Measurements from ENCODE around the gene SGMS1.
"Not testable (repeated sequence)": the region's sequence is repeated elsewhere in the genome, so short reads cannot be mapped to it uniquely, and the experiment has no call there.

The SGMS1 gene

GRCh38 chr10:50286996-50287803 is 336.6 kb downstream of the SGMS1 start:
- DNase-seq = no peak

GRCh38 chr10:50286517-50286916 is 337.2 kb downstream of the SGMS1 start:
- no peak for DNase-seq

- no peak for DNase-seq
Measured at GRCh38 chr10:50281967-50282522, 341.7 kb downstream of the SGMS1 start.

GRCh38 chr10:50281210-50281966 is 342.4 kb downstream of the SGMS1 start:
- no peak for DNase-seq

DNA sequence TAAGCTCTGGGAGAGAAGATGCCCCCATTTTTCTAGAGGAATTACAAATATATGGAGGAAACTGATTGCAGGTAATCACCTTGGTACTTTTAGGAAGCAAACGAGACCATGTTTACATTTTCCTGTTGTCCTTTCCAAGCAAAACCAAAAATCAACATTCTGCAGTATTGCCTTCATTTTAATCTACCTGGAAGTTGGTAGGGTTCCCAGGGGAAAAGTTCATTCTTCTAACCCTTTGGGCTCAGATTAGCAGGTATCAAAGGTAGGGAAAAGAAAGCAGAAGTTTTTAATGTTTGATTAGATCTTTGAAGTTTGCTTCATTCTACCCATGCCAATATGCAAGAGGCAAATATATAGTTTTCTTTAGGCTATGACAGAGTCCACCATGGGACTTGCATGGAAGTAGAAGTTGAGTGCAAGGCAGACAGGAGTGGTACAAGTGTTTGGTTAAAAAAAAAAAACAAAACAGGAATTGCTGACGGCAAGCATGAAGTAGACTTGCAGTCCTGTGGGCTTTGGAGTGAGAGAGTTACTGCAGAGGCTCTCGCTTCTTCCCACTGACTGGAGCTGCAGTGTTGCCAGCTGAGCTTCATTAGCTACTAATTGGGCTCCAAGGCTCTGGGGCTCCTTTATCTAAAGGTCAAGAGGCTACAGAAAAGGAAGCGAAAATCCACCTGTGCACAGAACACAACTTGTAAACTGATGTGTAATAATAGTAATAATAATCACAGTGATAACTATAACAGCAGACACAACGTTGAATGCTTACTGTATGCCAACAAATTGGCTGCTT is 343.5 kb downstream of the SGMS1 start:
- DNase-seq = no peak

- no peak for DNase-seq
Measured at GRCh38 chr10:50279489-50279888, 344.3 kb downstream of the SGMS1 start.

DNA sequence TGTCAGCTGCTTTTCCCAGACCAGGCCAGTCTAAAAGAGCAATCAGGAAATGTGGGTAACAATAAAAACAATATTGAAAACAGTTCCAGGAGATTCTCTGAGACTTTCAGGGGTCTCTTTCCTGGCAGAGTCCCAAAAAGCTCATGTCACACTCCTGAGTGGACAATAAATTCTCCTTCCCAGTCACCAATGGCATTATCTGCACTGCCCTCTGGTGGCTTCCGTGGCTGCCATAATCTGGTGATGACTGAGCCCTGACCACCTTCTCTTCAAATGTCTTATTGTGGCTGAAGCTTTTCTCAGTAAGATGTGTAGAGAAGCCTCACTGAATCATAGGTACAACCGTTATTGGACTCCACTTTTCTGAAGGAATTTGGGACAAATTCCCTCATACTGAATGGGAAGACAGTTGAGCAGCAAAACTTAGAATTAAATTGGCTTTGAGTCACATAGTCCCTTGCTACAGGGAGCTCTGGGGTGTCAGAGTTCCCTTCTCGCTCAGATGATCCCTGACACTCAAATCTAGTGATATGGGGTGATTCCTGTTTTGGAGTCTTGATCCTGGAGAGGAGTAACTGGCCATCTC is 348.0 kb downstream of the SGMS1 start:
- no peak for DNase-seq

- no peak for DNase-seq
Measured at GRCh38 chr10:50272531-50272930, 351.2 kb downstream of the SGMS1 start.

- no peak for DNase-seq
Measured at GRCh38 chr10:50271564-50272250, 352.0 kb downstream of the SGMS1 start.

- DNase-seq = not testable (repeated sequence)
Measured at GRCh38 chr10:50267877-50268276, 355.9 kb downstream of the SGMS1 start.

DNA sequence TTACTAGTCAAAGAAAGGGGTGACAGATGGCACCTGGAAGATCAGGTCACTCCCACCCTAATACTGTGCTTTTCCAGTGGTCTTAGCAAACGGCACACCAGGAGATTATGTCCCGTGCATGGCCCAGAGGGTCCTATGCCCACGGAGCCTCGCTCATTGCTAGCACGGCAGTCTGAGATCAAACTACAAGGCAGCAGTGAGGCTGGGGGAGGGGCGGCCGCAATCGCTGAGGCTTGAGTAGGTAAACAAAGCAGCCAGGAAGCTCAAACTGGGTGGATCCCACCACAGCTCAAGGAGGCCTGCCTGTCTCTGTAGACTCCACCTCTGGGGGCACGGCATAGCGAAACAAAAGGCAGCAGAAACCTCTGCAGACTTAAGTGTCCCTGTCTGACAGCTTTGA is 361.1 kb downstream of the SGMS1 start:
- not testable (repeated sequence) for DNase-seq

- no peak for DNase-seq
Measured at GRCh38 chr10:50260791-50261281, 362.9 kb downstream of the SGMS1 start.
